H1 (cell line): ENCODE results near the gene CCNL2. TPM values are rescaled to one million over a fixed set of nuclear protein-coding genes. Genes with fewer than 3 reads are reported as not detected.

Source experiments
- CTCF ChIA-PET: fragments of 300-600 bp; sonication (Branson Sonifier 250); formaldehyde crosslinking; loops from one replicate; lab custom pipeline; 2021; ENCODE audit not compliant: partially characterized antibody; lab: Charles Lee
- POLR2A ChIA-PET: fragments of 300-600 bp; sonication (Branson Sonifier 250); formaldehyde crosslinking; loops from one replicate; lab custom pipeline; 2021; ENCODE audit warnings: inconsistent platforms; ENCODE audit not compliant: partially characterized antibody; lab: Charles Lee
- DNase-seq, 2 experiments: peaks; one replicate each; pipeline versions ENCODE4 v3.0.0 to v3.0.0-alpha.2; 2010 to 2022; ENCODE audit warnings: low spot score in 2 of 2, low read depth in 1 of 2, mixed read lengths in 1 of 2
- FAIRE-seq: peaks from 2 replicates; lab custom pipeline; 2011; peaks lifted over from hg19 to GRCh38; lab: Jason Lieb, UNC
- H2AFZ ChIP-seq: 2 replicates; pipeline ENCODE4 v1.8.1; 2012; ENCODE audit warnings: low read length, inconsistent platforms
- H2AK5ac ChIP-seq: 2 replicates; pipeline ENCODE4 v1.6.1; 2013; ENCODE audit warnings: low read depth, low read length
- H2BK120ac ChIP-seq: replicated peaks from 2 replicates; pipeline ENCODE3; 2013; ENCODE audit warnings: low read depth, low read length, inconsistent platforms
- H2BK12ac ChIP-seq: 2 replicates; pipeline ENCODE4 v1.6.1; 2013; ENCODE audit warnings: low read depth, low read length
- H2BK15ac ChIP-seq: 2 replicates; pipeline ENCODE4 v1.6.1; 2013; ENCODE audit warnings: low read length
- H2BK20ac ChIP-seq: 2 replicates; pipeline ENCODE4 v1.6.1; 2013; ENCODE audit warnings: low read length
- H2BK5ac ChIP-seq: 2 replicates; pipeline ENCODE4 v1.6.1; 2013; ENCODE audit warnings: low read depth, low read length
- H3K14ac ChIP-seq: 2 replicates; pipeline ENCODE4 v1.6.1; 2013; ENCODE audit warnings: inconsistent platforms; ENCODE audit not compliant: insufficient read length
- H3K18ac ChIP-seq: 2 replicates; pipeline ENCODE4 v1.6.1; 2013; ENCODE audit warnings: low read length; ENCODE audit errors: extremely low read depth
- H3K23ac ChIP-seq: 2 replicates; pipeline ENCODE4 v1.6.1; 2013; ENCODE audit warnings: inconsistent platforms; ENCODE audit not compliant: insufficient read length
- H3K23me2 ChIP-seq: 2 replicates; pipeline ENCODE4 v1.6.1; 2013; ENCODE audit warnings: low read depth, low read length
- H3K27ac ChIP-seq: 2 replicates; pipeline ENCODE4 v1.6.1; 2011; ENCODE audit warnings: low read depth, low read length, inconsistent platforms
- H3K27me3 ChIP-seq, 4 experiments: replicated peaks in 1 of 4; 1 replicate in 1 of 4; 2 replicates in 3 of 4; pipeline versions ENCODE4 v1.6.1 to v1.8.1; 2011 to 2013; ENCODE audit warnings: low read length in 3 of 4, mild to moderate bottlenecking in 3 of 4, inconsistent platforms in 2 of 4, mixed read lengths in 2 of 4, moderate library complexity in 1 of 4; ENCODE audit not compliant: control insufficient read depth in 3 of 4, insufficient read depth in 3 of 4; ENCODE audit errors: extremely low read depth in 1 of 4
- H3K36me3 ChIP-seq, 4 experiments: 2 replicates each; pipeline versions ENCODE4 v1.6.1 to v1.8.1; 2011 to 2013; ENCODE audit warnings: mild to moderate bottlenecking in 4 of 4, low read length in 3 of 4, moderate library complexity in 2 of 4, control low read depth in 1 of 4, inconsistent platforms in 1 of 4; ENCODE audit not compliant: insufficient read depth in 4 of 4, control insufficient read depth in 2 of 4
- H3K4ac ChIP-seq: replicated peaks from 2 replicates; pipeline ENCODE3; 2013; ENCODE audit warnings: low read length, low read depth, mixed read lengths, inconsistent platforms; ENCODE audit not compliant: insufficient read length
- H3K4me1 ChIP-seq, 4 experiments: replicated peaks in 1 of 4; 1 replicate in 1 of 4; 2 replicates in 3 of 4; pipeline versions ENCODE4 v1.6.1 to v1.8.1; 2011 to 2013; ENCODE audit warnings: low read length in 3 of 4, inconsistent platforms in 2 of 4, mixed read lengths in 1 of 4; ENCODE audit not compliant: insufficient read depth in 4 of 4, control insufficient read depth in 3 of 4
- H3K4me2 ChIP-seq, 2 experiments: 2 replicates each; pipeline versions ENCODE4 v1.6.1 to v1.8.1; 2011 to 2013; ENCODE audit warnings: low read depth in 2 of 2, low read length in 2 of 2, control low read depth in 1 of 2, inconsistent platforms in 1 of 2, mild to moderate bottlenecking in 1 of 2; ENCODE audit not compliant: insufficient read depth in 1 of 2
- H3K4me3 ChIP-seq, 4 experiments: fragments of 200-600, 300-600 bp in 1 of 4; sonication (generic), shearing (Covaris generic), sonication (Bioruptor Twin) in 1 of 4; 2 replicates each; pipeline versions ENCODE4 v1.5.1 to v1.8.1; 2011 to 2016; ENCODE audit warnings: low read length in 4 of 4, low read depth in 3 of 4, control low read depth in 2 of 4, inconsistent platforms in 2 of 4, mild to moderate bottlenecking in 2 of 4, mixed read lengths in 1 of 4, moderate library complexity in 1 of 4; ENCODE audit not compliant: insufficient read depth in 2 of 4; ENCODE audit errors: extremely low read depth in 1 of 4
- H3K56ac ChIP-seq: replicated peaks from 2 replicates; pipeline ENCODE3; 2013; ENCODE audit warnings: low read depth, mild to moderate bottlenecking, mixed read lengths, low read length, inconsistent platforms; ENCODE audit not compliant: insufficient read length
- H3K79me1 ChIP-seq: 2 replicates; pipeline ENCODE4 v1.6.1; 2013; ENCODE audit warnings: low read depth, low read length, control low read depth
- H3K79me2 ChIP-seq, 2 experiments: 2 replicates each; pipeline versions ENCODE4 v1.6.1 to v1.8.1; 2012 to 2013; ENCODE audit warnings: low read length in 2 of 2, mild to moderate bottlenecking in 2 of 2, inconsistent platforms in 1 of 2; ENCODE audit not compliant: insufficient read depth in 2 of 2, control insufficient read depth in 1 of 2
- H3K9ac ChIP-seq, 4 experiments: replicated peaks in 1 of 4; 1 replicate in 1 of 4; 2 replicates in 3 of 4; pipeline versions ENCODE4 v1.6.1 to v1.8.1; 2011 to 2013; ENCODE audit warnings: low read depth in 3 of 4, low read length in 3 of 4, control low read depth in 2 of 4, mild to moderate bottlenecking in 2 of 4, moderate library complexity in 2 of 4, inconsistent platforms in 1 of 4; ENCODE audit errors: extremely low read depth in 1 of 4
- H3K9me3 ChIP-seq, 2 experiments: 2 replicates each; pipeline versions ENCODE4 v1.6.1 to v1.8.1; 2012 to 2013; ENCODE audit warnings: mild to moderate bottlenecking in 2 of 2, moderate library complexity in 2 of 2, control low read depth in 1 of 2, inconsistent platforms in 1 of 2, low read depth in 1 of 2, low read length in 1 of 2, mixed read lengths in 1 of 2; ENCODE audit not compliant: insufficient read depth in 2 of 2
- H4K20me1 ChIP-seq, 2 experiments: replicated peaks in 1 of 2; 2 replicates each; pipeline versions ENCODE3 to v1.8.1; 2011 to 2013; ENCODE audit warnings: inconsistent platforms in 2 of 2, low read length in 2 of 2, mild to moderate bottlenecking in 1 of 2; ENCODE audit not compliant: insufficient read depth in 2 of 2, control insufficient read depth in 1 of 2
- H4K5ac ChIP-seq: 2 replicates; pipeline ENCODE4 v1.6.1; 2013; ENCODE audit warnings: low read length, low read depth, mixed read lengths, inconsistent platforms; ENCODE audit not compliant: insufficient read length
- H4K8ac ChIP-seq: 2 replicates; pipeline ENCODE4 v1.8.0; 2013; ENCODE audit warnings: mild to moderate bottlenecking, moderate library complexity, low read length, inconsistent platforms; ENCODE audit not compliant: insufficient read depth; ENCODE audit errors: extremely low read depth
- H4K91ac ChIP-seq: replicated peaks from 2 replicates; pipeline ENCODE3; 2013; ENCODE audit warnings: low read length, mixed read lengths, inconsistent platforms; ENCODE audit not compliant: insufficient read length
- EP300 ChIP-seq, 2 experiments: IDR thresholded peaks; 1 replicate in 1 of 2; 2 replicates in 1 of 2; pipeline ENCODE4 v1.6.1; 2011 to 2012; ENCODE audit warnings: low read depth in 2 of 2, low read length in 2 of 2, mild to moderate bottlenecking in 2 of 2, borderline replicate concordance in 1 of 2, inconsistent platforms in 1 of 2, moderate library complexity in 1 of 2
- EZH2 ChIP-seq: fragments of 200-600 bp; sonication (generic); IDR thresholded peaks from 2 replicates; pipeline ENCODE4 v1.7.1; 2012; ENCODE audit warnings: low read depth, mild to moderate bottlenecking, moderate library complexity, low read length, inconsistent platforms; ENCODE audit not compliant: severe bottlenecking
- HDAC6 ChIP-seq: IDR thresholded peaks from one replicate; pipeline ENCODE4 v1.7.1; 2012; ENCODE audit warnings: low read depth, mild to moderate bottlenecking, inconsistent platforms, low read length, moderate library complexity
- JUND ChIP-seq: IDR thresholded peaks from 2 replicates; pipeline ENCODE4 v1.6.1; 2011; ENCODE audit warnings: mild to moderate bottlenecking, improper control_type of control experiment, low read length
- KDM4A ChIP-seq: IDR thresholded peaks from one replicate; pipeline ENCODE4 v1.7.1; 2012; ENCODE audit warnings: low read depth, mild to moderate bottlenecking, moderate library complexity, low read length, inconsistent platforms; ENCODE audit not compliant: severe bottlenecking
- MAX ChIP-seq: IDR thresholded peaks from 2 replicates; pipeline ENCODE4 v1.6.1; 2012; ENCODE audit warnings: inconsistent platforms
- POLR2AphosphoS5 ChIP-seq: IDR thresholded peaks from 2 replicates; pipeline ENCODE4 v1.6.1; 2011; ENCODE audit warnings: low read depth, low read length
- POU5F1 ChIP-seq: IDR thresholded peaks from 2 replicates; pipeline ENCODE4 v1.6.1; 2011; ENCODE audit warnings: low read depth, mild to moderate bottlenecking, low read length, moderate library complexity
- SIX5 ChIP-seq: IDR thresholded peaks from 2 replicates; pipeline ENCODE4 v1.6.1; 2011; ENCODE audit warnings: mild to moderate bottlenecking, low read depth, low read length
- SP4 ChIP-seq: IDR thresholded peaks from 2 replicates; pipeline ENCODE4 v1.6.1; 2012; ENCODE audit warnings: low read length, inconsistent platforms
- SRF ChIP-seq: IDR thresholded peaks from 2 replicates; pipeline ENCODE4 v1.6.1; 2011; ENCODE audit warnings: mild to moderate bottlenecking, low read depth, low read length, moderate library complexity
- TAF7 ChIP-seq: optimal IDR thresholded peaks from 2 replicates; pipeline ENCODE3; 2011; ENCODE audit warnings: low read depth, mild to moderate bottlenecking, inconsistent platforms, low read length, moderate library complexity, borderline replicate concordance
- WGBS, 2 experiments: shearing (Covaris generic) in 1 of 2; methylation state at CpG; one replicate each; pipeline versions ENCODE4 v1.1.6 to v1.1.7; 2013 to 2015; ENCODE audit warnings: low lambda C conversion rate in 2 of 2, mixed read lengths in 2 of 2, inconsistent platforms in 1 of 2, low coverage in 1 of 2, missing lambda C conversion rate in 1 of 2; ENCODE audit not compliant: insufficient replicate concordance in 2 of 2, insufficient coverage in 1 of 2, insufficient read length in 1 of 2; ENCODE audit errors: extremely low coverage in 1 of 2, missing lambda C conversion rate in 1 of 2; 5-methylcytosine and 5-hydroxymethylcytosine counted together
- polyA plus RNA-seq, 7 experiments: library from polyadenylated mRNA; depleted of rRNA in 3 of 7; stranded (reverse) in 5 of 7; unstranded in 2 of 7; fragments of >200 nt in 5 of 7; fragments of 200-250 nt in 2 of 7; gene quantifications; 1 replicate in 5 of 7; 2 replicates in 1 of 7; 4 replicates in 1 of 7; pipeline versions ENCODE4 v1.2.1 to v1.2.3, GENCODE V29; 2011 to 2013; ENCODE audit warnings: missing spikeins in 2 of 7, mixed read lengths in 2 of 7
- total RNA-seq: library from RNA; stranded (reverse); fragmentation: NEBNext Ultra II Directional; extraction: Animal tissue kit (Norgen Biotek cat#: 25700); gene quantifications from 2 replicates; pipeline ENCODE4 v1.2.1, GENCODE V29; 2021

CCNL2 gene
- total and polyA plus RNA-seq, 2 of the 8 experiments (the other 6 are each of a cell fraction or from before 2014, with no cell fraction given), result 79.8 to 120 TPM

GRCh38 chr1:1393428-1393827 is 5.7 kb downstream of the CCNL2 start:
- Histone ChIP-seq H3K18ac (no peak overlapping the region), H2BK15ac (no peak overlapping the region), H3K36me3 (peaks cover 52 to 85% (median 71%) of the 10 kb centered on the region in 4 experiments), H3K9ac (no peak overlapping the region), H2BK5ac (no peak overlapping the region), H2BK20ac (no peak overlapping the region), H3K79me2 (peaks cover 4 to 30% of the 10 kb centered on the region in 2 experiments; a peak in 3 of 4 replicates), H3K27ac (no peak overlapping the region), H3K4me1 (peaks cover 0 to 7% (median 4%) of the 10 kb centered on the region in 4 experiments; a peak in 3 of 7 replicates), H2BK12ac (no peak overlapping the region), H3K4me3 (no peak overlapping the region), H2BK120ac (no peak overlapping the region), H3K79me1 (peaks cover 9% of the 10 kb centered on the region), H4K8ac (no peak overlapping the region; the same call in 1 of the 2 replicates), H2AK5ac (no peak overlapping the region), H3K23ac (no peak overlapping the region), H3K9me3 (no peaks in the 10 kb centered on the region), H3K56ac (no peak overlapping the region), H3K14ac (no peak overlapping the region), H4K20me1 (peaks cover 6 to 14% of the 10 kb centered on the region in 2 experiments), H3K27me3 (no peaks in the 10 kb centered on the region), H4K5ac (no peak overlapping the region), H4K91ac (no peak overlapping the region), H2AFZ (no peak overlapping the region), H3K4me2 (no peak overlapping the region), H3K4ac (no peak overlapping the region), H3K23me2 (peaks cover 5% of the 10 kb centered on the region)
- CTCF ChIA-PET, result interaction anchor here (0.6 to 3.4 kb wide), 4 partner anchors 8 to 48 kb away, joined by 3 to 20 read pairs (median 5); no protein-coding TSS in a partner anchor
- POLR2A ChIA-PET, result interaction anchor here (20.0 to 33.4 kb wide), 3 partner anchors 3 to 37 kb away, joined by 515 to 719 read pairs (median 719); partner anchors contain the start of genes ANKRD65, AURKAIP1, CCNL2 and MRPL20
- DNase-seq (no peak), FAIRE-seq (no peak)
- WGBS, 2 experiments, result 94% methylated on average over 11 of the region's 11 CpGs; no CpG with 5 or more reads in 1 of the 2 experiments
- TF ChIP-seq POU5F1, result no peak
- no peak for TF ChIP-seq SP4
- TF ChIP-seq JUND, result no peak
- TF ChIP-seq SRF, result no peak
- TF ChIP-seq EZH2, result no peak
- TF ChIP-seq KDM4A, result no peak
- no peak for TF ChIP-seq POLR2AphosphoS5
- TF ChIP-seq MAX, result no peak
- TF ChIP-seq SIX5, result no peak
- no peak for TF ChIP-seq TAF7
- TF ChIP-seq EP300 (IDR thresholded peaks at IDR 0.05; ENCODE audit: borderline replicate concordance in 1 of 2, low read depth in 2 of 2, low read length in 2 of 2), result no peak
- no peak for TF ChIP-seq HDAC6
